IMR-90 (cell line): ENCODE measurements around the gene GPRC5C. TPM values are rescaled to one million over a fixed set of nuclear protein-coding genes. Genes with fewer than 3 reads are reported as not detected.

Source experiments
- ATAC-seq: fragments of 200-7000 bp; cut with Tn5 transposase; 2 replicates; pipeline ENCODE4 v1.9.1; 2020; ENCODE audit warnings: low read depth, mild to moderate bottlenecking, moderate library complexity
- BruUV-seq: library from RNA; stranded (reverse); fragments of 400-500 nt; replicated peaks from 2 replicates; lab custom pipeline; 2021; lab: Mats Ljungman, UMichigan
- CTCF ChIA-PET: fragments of 300-600 bp; formaldehyde crosslinking; extraction: SDS; loops from one replicate; lab custom pipeline; 2021; ENCODE audit warnings: antibody characterized with exemption; lab: Yijun Ruan, JAX
- POLR2A ChIA-PET: fragments of 300-600 bp; sonication (Branson Sonifier 250); formaldehyde crosslinking; loops from one replicate; lab custom pipeline; 2022; ENCODE audit warnings: antibody characterized with exemption; ENCODE audit not compliant: unreplicated experiment; lab: Charles Lee
- DNase-seq: peaks from one replicate; pipeline ENCODE4 v3.0.0; 2013
- H2AFZ ChIP-seq: replicated peaks from 2 replicates; pipeline ENCODE3; 2013; ENCODE audit warnings: low read length, mild to moderate bottlenecking; ENCODE audit not compliant: poor library complexity
- H2AK5ac ChIP-seq: 2 replicates; pipeline ENCODE4 v1.6.1; 2013; ENCODE audit warnings: low read depth, low read length, inconsistent platforms
- H2AK9ac ChIP-seq: replicated peaks from 2 replicates; pipeline ENCODE3; 2013; ENCODE audit warnings: mild to moderate bottlenecking, low read depth, low read length, moderate library complexity; ENCODE audit not compliant: poor library complexity
- H2BK120ac ChIP-seq: 2 replicates; pipeline ENCODE4 v1.6.1; 2013; ENCODE audit warnings: low read depth, low read length, inconsistent platforms
- H2BK15ac ChIP-seq: 3 replicates; pipeline ENCODE4 v1.6.1; 2013; ENCODE audit warnings: low read depth, low read length, inconsistent platforms
- H2BK20ac ChIP-seq: 2 replicates; pipeline ENCODE4 v1.6.1; 2013; ENCODE audit warnings: low read depth, mild to moderate bottlenecking, inconsistent platforms, low read length, moderate library complexity
- H2BK5ac ChIP-seq: 2 replicates; pipeline ENCODE4 v1.6.1; 2013; ENCODE audit warnings: mild to moderate bottlenecking, low read depth, low read length, inconsistent platforms; ENCODE audit not compliant: poor library complexity, severe bottlenecking
- H3K14ac ChIP-seq: replicated peaks from 2 replicates; pipeline ENCODE4 v1.6.1; 2013; ENCODE audit warnings: low read depth, low read length, inconsistent platforms
- H3K18ac ChIP-seq: 2 replicates; pipeline ENCODE4 v1.6.1; 2013; ENCODE audit warnings: low read depth, low read length, control low read depth
- H3K23ac ChIP-seq: 2 replicates; pipeline ENCODE4 v1.6.1; 2013; ENCODE audit warnings: low read depth, low read length, inconsistent platforms
- H3K27ac ChIP-seq: 2 replicates; pipeline ENCODE4 v1.5.1; 2013; ENCODE audit warnings: mild to moderate bottlenecking, control low read depth, low read length; ENCODE audit not compliant: insufficient read depth
- H3K27me3 ChIP-seq: 2 replicates; pipeline ENCODE4 v1.6.1; 2013; ENCODE audit warnings: low read length; ENCODE audit not compliant: control insufficient read depth, insufficient read depth
- H3K36me3 ChIP-seq: 2 replicates; pipeline ENCODE4 v1.6.1; 2013; ENCODE audit warnings: low read length, mixed read lengths; ENCODE audit not compliant: control insufficient read depth, insufficient read depth
- H3K4ac ChIP-seq: 2 replicates; pipeline ENCODE4 v1.6.1; 2013; ENCODE audit warnings: low read depth, low read length, inconsistent platforms
- H3K4me1 ChIP-seq: 2 replicates; pipeline ENCODE4 v1.6.1; 2013; ENCODE audit warnings: low read length, mixed read lengths; ENCODE audit not compliant: control insufficient read depth, insufficient read depth
- H3K4me2 ChIP-seq: 2 replicates; pipeline ENCODE4 v1.6.1; 2013; ENCODE audit warnings: low read depth, mild to moderate bottlenecking, control low read depth, low read length, moderate library complexity
- H3K4me3 ChIP-seq: 2 replicates; pipeline ENCODE4 v1.5.1; 2013; ENCODE audit warnings: low read depth, mild to moderate bottlenecking, control low read depth, low read length, moderate library complexity; ENCODE audit not compliant: insufficient read depth
- H3K56ac ChIP-seq: 2 replicates; pipeline ENCODE4 v1.6.1; 2013; ENCODE audit warnings: low read length, inconsistent platforms; ENCODE audit not compliant: insufficient read depth; ENCODE audit errors: extremely low read depth
- H3K79me1 ChIP-seq, 2 experiments: 2 replicates each; pipeline ENCODE4 v1.6.1; 2013; ENCODE audit warnings: low read length in 2 of 2, inconsistent platforms in 1 of 2, low read depth in 1 of 2
- H3K9ac ChIP-seq: 2 replicates; pipeline ENCODE4 v1.6.1; 2013; ENCODE audit warnings: low read depth, low read length, control low read depth
- H3K9me1 ChIP-seq: 2 replicates; pipeline ENCODE4 v1.6.1; 2013; ENCODE audit warnings: low read length, inconsistent platforms; ENCODE audit not compliant: insufficient read depth
- H3K9me3 ChIP-seq: 2 replicates; pipeline ENCODE4 v1.6.1; 2013; ENCODE audit warnings: low read length; ENCODE audit not compliant: control insufficient read depth, insufficient read depth
- H4K20me1 ChIP-seq: 2 replicates; pipeline ENCODE4 v1.6.1; 2013; ENCODE audit warnings: low read length, inconsistent platforms; ENCODE audit not compliant: insufficient read depth
- H4K5ac ChIP-seq: 2 replicates; pipeline ENCODE4 v1.6.1; 2013; ENCODE audit warnings: mild to moderate bottlenecking, low read depth, low read length, control low read depth
- H4K8ac ChIP-seq, 2 experiments: 2 replicates each; pipeline ENCODE4 v1.6.1; 2013; ENCODE audit warnings: low read depth in 2 of 2, low read length in 2 of 2, control low read depth in 1 of 2, inconsistent platforms in 1 of 2
- H4K91ac ChIP-seq: 2 replicates; pipeline ENCODE4 v1.6.1; 2013; ENCODE audit warnings: low read depth, low read length, inconsistent platforms; ENCODE audit not compliant: insufficient read depth
- BHLHE40 ChIP-seq: fragments of 150-350 bp; IDR thresholded peaks from 2 replicates; pipeline ENCODE4 v1.6.1; 2016; ENCODE audit warnings: mild to moderate bottlenecking, low read depth, low read length
- CEBPB ChIP-seq: IDR thresholded peaks from 2 replicates; pipeline ENCODE4 v1.6.1; 2012; ENCODE audit warnings: low read depth, low read length, improper control_type of control experiment
- CHD1 ChIP-seq: IDR thresholded peaks from 2 replicates; pipeline ENCODE4 v1.6.1; 2012; ENCODE audit warnings: low read depth, low read length, improper control_type of control experiment
- CTCF ChIP-seq: conservative IDR thresholded peaks from 2 replicates; pipeline ENCODE4 v1.5.1; 2012; ENCODE audit warnings: mild to moderate bottlenecking, low read depth, low read length, improper control_type of control experiment
- ELK1 ChIP-seq: fragments of 150-350 bp; IDR thresholded peaks from 2 replicates; pipeline ENCODE4 v1.6.1; 2016; ENCODE audit warnings: low read depth, mild to moderate bottlenecking, low read length, moderate library complexity, borderline replicate concordance
- FOS ChIP-seq: fragments of 150-350 bp; IDR thresholded peaks from 2 replicates; pipeline ENCODE4 v1.6.1; 2016; ENCODE audit warnings: low read depth, low read length
- MAFK ChIP-seq: IDR thresholded peaks from 2 replicates; pipeline ENCODE4 v1.6.1; 2012; ENCODE audit warnings: low read depth, low read length, improper control_type of control experiment
- MAZ ChIP-seq: IDR thresholded peaks from 2 replicates; pipeline ENCODE4 v1.6.1; 2012; ENCODE audit warnings: low read depth, mild to moderate bottlenecking, low read length, improper control_type of control experiment, moderate library complexity, borderline replicate concordance
- MXI1 ChIP-seq: IDR thresholded peaks from 2 replicates; pipeline ENCODE4 v1.6.1; 2012; ENCODE audit warnings: low read depth, mild to moderate bottlenecking, low read length, moderate library complexity, borderline replicate concordance
- NFE2L2 ChIP-seq: fragments of 150-350 bp; IDR thresholded peaks from 2 replicates; pipeline ENCODE4 v1.6.1; 2016; ENCODE audit warnings: low read depth, mild to moderate bottlenecking, low read length
- POLR2A ChIP-seq: IDR thresholded peaks from 2 replicates; pipeline ENCODE4 v1.6.1; 2012; ENCODE audit warnings: mild to moderate bottlenecking, low read depth, low read length
- RAD21 ChIP-seq: IDR thresholded peaks from 2 replicates; pipeline ENCODE4 v1.6.1; 2012; ENCODE audit warnings: low read length, improper control_type of control experiment
- RCOR1 ChIP-seq: IDR thresholded peaks from 2 replicates; pipeline ENCODE4 v1.6.1; 2012; ENCODE audit warnings: mild to moderate bottlenecking, low read length, improper control_type of control experiment; ENCODE audit not compliant: insufficient replicate concordance
- RFX5 ChIP-seq: IDR thresholded peaks from 2 replicates; pipeline ENCODE4 v1.8.0; 2012; ENCODE audit warnings: low read depth, mild to moderate bottlenecking, low read length, moderate library complexity
- SMC3 ChIP-seq: fragments of 150-350 bp; IDR thresholded peaks from 2 replicates; pipeline ENCODE4 v1.6.1; 2016; ENCODE audit warnings: low read depth, mild to moderate bottlenecking, antibody characterized with exemption, low read length, moderate library complexity
- USF2 ChIP-seq: fragments of 150-350 bp; IDR thresholded peaks from 2 replicates; pipeline ENCODE4 v1.6.1; 2017; ENCODE audit warnings: mild to moderate bottlenecking, antibody characterized with exemption, low read length, low read depth
- WGBS, 2 experiments: methylation state at CpG; one replicate each; pipeline versions ENCODE4 v1.1.5 to v1.1.7; 2013; ENCODE audit warnings: missing lambda C conversion rate in 2 of 2; ENCODE audit not compliant: insufficient read length in 1 of 2; ENCODE audit errors: extremely low coverage in 2 of 2; 5-methylcytosine and 5-hydroxymethylcytosine counted together
- dilution Hi-C: fragments of 300-500 bp; cut with HindIII; formaldehyde crosslinking; loops from one replicate; pipeline ENCODE4 v1.14.3; 2018; ENCODE audit warnings: low sequenced_read_pairs; ENCODE audit not compliant: unreplicated experiment
- in situ Hi-C: fragments of 300-500 bp; cut with MboI; formaldehyde crosslinking; loops from 3 replicates; pipeline ENCODE4 v1.14.3; 2019; ENCODE audit warnings: low sequenced_read_pairs, inconsistent platforms, mixed read lengths
- intact Hi-C: fragments of 100-400 bp; cut with micrococcal nuclease; formaldehyde crosslinking; loops from 2 replicates; pipeline ENCODE4 v1.10.0; 2022
- polyA plus RNA-seq, 3 experiments: library from polyadenylated mRNA; depleted of rRNA; stranded (reverse); fragments of >200 nt; gene quantifications; 2 replicates each; pipeline ENCODE4 v1.2.3, GENCODE V29; 2012; ENCODE audit warnings: low replicate concordance in 1 of 3
- total RNA-seq: library from RNA; depleted of rRNA; stranded (reverse); fragments of >200 nt; gene quantifications from 2 replicates; pipeline ENCODE4 v1.2.3, GENCODE V29; 2012

Gene GPRC5C
- total and polyA plus RNA-seq, 2 of the 4 experiments (the other 2 are of a cell fraction), result not detected

DNA sequence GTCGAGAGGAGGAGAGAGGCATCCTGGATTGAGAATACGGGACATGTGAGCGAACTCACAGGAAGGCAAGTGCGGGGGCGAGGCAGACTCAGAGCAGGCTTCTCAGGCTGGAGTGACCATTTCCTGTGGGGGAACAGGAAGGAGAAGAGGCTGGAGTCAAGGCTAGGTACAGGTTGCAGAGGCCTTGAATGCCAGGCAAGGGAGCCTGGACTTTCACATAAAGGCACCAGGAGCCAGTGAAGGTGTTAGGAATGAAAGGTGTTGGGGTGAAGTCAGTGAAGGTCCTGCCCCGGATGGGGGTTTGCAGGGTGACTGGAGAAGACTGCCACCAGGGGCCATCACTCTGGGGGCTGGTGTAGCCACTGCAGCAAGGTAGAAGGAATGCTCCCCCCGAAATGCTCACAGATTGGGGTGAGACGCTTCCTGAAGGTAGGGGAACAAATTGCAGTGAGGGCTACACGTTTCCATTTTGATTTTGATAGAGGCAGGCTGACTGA lies 5.3 kb upstream of the GPRC5C start:
- H3K9me1 ChIP-seq, result no peaks in the 10 kb centered on the region
- no peak overlapping the region for H3K4me2 ChIP-seq
- H2BK120ac ChIP-seq, result no peak overlapping the region
- 68% methylated on average over 3 of the region's 9 CpGs; no CpG with 5 or more reads in 1 of the 2 experiments for WGBS, 2 experiments
- dilution Hi-C loops, result no loop called here
- H4K5ac ChIP-seq, result no peak overlapping the region
- DNase-seq (no peak), ATAC-seq (no peak)
- H4K91ac ChIP-seq, result no peak overlapping the region
- no peak overlapping the region for H3K4ac ChIP-seq
- H4K20me1 ChIP-seq, result no peaks in the 10 kb centered on the region
- no peak overlapping the region for H3K27ac ChIP-seq
- H2AFZ ChIP-seq, result no peak overlapping the region
- BruUV-seq, result no TSS peak
- H3K23ac ChIP-seq, result no peak overlapping the region
- H3K36me3 ChIP-seq, result no peaks in the 10 kb centered on the region
- no peak overlapping the region for H2BK15ac ChIP-seq
- no peak for TF ChIP-seq ELK1
- no peak for TF ChIP-seq CHD1
- TF ChIP-seq MAFK, result no peak
- TF ChIP-seq MXI1, result no peak
- TF ChIP-seq CTCF, result no peak
- TF ChIP-seq CEBPB, result no peak
- no peak for TF ChIP-seq NFE2L2
- TF ChIP-seq MAZ, result no peak
- no peak for TF ChIP-seq USF2
- TF ChIP-seq RCOR1, result no peak
- TF ChIP-seq RAD21, result no peak
- no peak for TF ChIP-seq FOS
- TF ChIP-seq RFX5, result no peak
- no peak for TF ChIP-seq POLR2A
- no peak for TF ChIP-seq BHLHE40
- TF ChIP-seq SMC3, result no peak
- POLR2A ChIA-PET, result no interaction called here
- no peak overlapping the region for H3K14ac ChIP-seq
- H3K79me1 ChIP-seq, result no peaks in the 10 kb centered on the region
- CTCF ChIA-PET, result no interaction called here
- H3K4me3 ChIP-seq, result no peak overlapping the region
- H3K27me3 ChIP-seq, result peaks cover 5% of the 10 kb centered on the region; the same call in 1 of the 2 replicates
- H2AK5ac ChIP-seq, result no peak overlapping the region
- no peak overlapping the region for H2AK9ac ChIP-seq
- H2BK5ac ChIP-seq, result no peak overlapping the region
- intact Hi-C loops, result no loop called here
- no peak overlapping the region for H4K8ac ChIP-seq
- H3K4me1 ChIP-seq, result no peaks in the 10 kb centered on the region
- in situ Hi-C loops, result no loop called here
- no peak overlapping the region for H3K9ac ChIP-seq
- no peak overlapping the region for H2BK20ac ChIP-seq
- H3K18ac ChIP-seq, result no peak overlapping the region
- H3K56ac ChIP-seq, result no peak overlapping the region
- H3K9me3 ChIP-seq, result peaks cover 15% of the 10 kb centered on the region
